Ovary (tissue), 9 donors: ENCODE measurements around the gene KRT28. TPM values are rescaled to one million over a fixed set of nuclear protein-coding genes. Genes with fewer than 3 reads are reported as not detected.
"Not testable (repeated sequence)": the region's sequence is repeated elsewhere in the genome, so short reads cannot be mapped to it uniquely, and the experiment has no call there.

Source experiments
- DNase-seq, 5 donors: peaks; one replicate each; pipeline ENCODE4 v3.0.0-alpha.2; 2019 to 2020
- H3K27ac ChIP-seq, 2 donors: fragments of 200-600 bp; one replicate each; pipeline versions ENCODE4 v1.5.1 to v1.8.0; 2019 to 2022
- H3K27me3 ChIP-seq: fragments of 200-600 bp; one replicate; pipeline ENCODE4 v1.8.0; 2022
- H3K36me3 ChIP-seq: fragments of 200-600 bp; sonication (generic); one replicate; pipeline ENCODE4 v1.5.1; 2019
- H3K4me1 ChIP-seq: one replicate; pipeline ENCODE4 v1.8.1; 2013; ENCODE audit warnings: mild to moderate bottlenecking, moderate library complexity; ENCODE audit not compliant: insufficient read depth
- H3K4me3 ChIP-seq: fragments of 200-600 bp; sonication (generic); one replicate; pipeline ENCODE4 v1.5.1; 2017
- H3K9me3 ChIP-seq, 2 donors: fragments of 200-600 bp in 1 of 2; sonication (generic) in 1 of 2; one replicate each; pipeline versions ENCODE4 v1.5.1 to v1.8.1; 2013 to 2019; ENCODE audit warnings: mild to moderate bottlenecking in 1 of 2, moderate library complexity in 1 of 2
- CTCF ChIP-seq, 3 donors: fragments of 450-650 bp in 2 of 3; fragments of 200-600 bp in 1 of 3; IDR thresholded peaks; one replicate each; pipeline versions ENCODE4 v1.5.1 to v1.8.0; 2016 to 2022; ENCODE audit warnings: antibody characterized with exemption in 3 of 3, mild to moderate bottlenecking in 1 of 3
- EP300 ChIP-seq: sonication (generic); formaldehyde crosslinking; IDR thresholded peaks from one replicate; pipeline ENCODE4 v1.6.1; 2017; ENCODE audit warnings: antibody characterized with exemption
- POLR2A ChIP-seq: fragments of 450-650 bp; IDR thresholded peaks from one replicate; pipeline ENCODE4 v1.6.1; 2017; ENCODE audit warnings: antibody characterized with exemption, mild to moderate bottlenecking, moderate library complexity
- WGBS, 3 donors: extraction: QIAGEN DNeasy Blood & Tissue Kit in 1 of 3; methylation state at CpG; one replicate each; pipeline versions ENCODE4 v1.1.5 to v1.1.7; 2013 to 2017; 5-methylcytosine and 5-hydroxymethylcytosine counted together
- intact Hi-C, 4 donors: fragments of 100-400 bp; cut with DNase I; formaldehyde crosslinking; loops; one replicate each; pipeline versions ENCODE4 v1.11.0 to v1.15.1; 2022 to 2023
- polyA plus RNA-seq, 2 donors: library from polyadenylated mRNA; stranded (reverse); fragments of 200-250 nt in 1 of 2; fragments of 350-450 nt in 1 of 2; fragmentation: Illumina TruSeq in 1 of 2; extraction: RNeasy Lipid Tissue Mini Kit (QIAGEN cat#74804) in 1 of 2; gene quantifications; one replicate each; pipeline ENCODE4 v1.2.3, GENCODE V29; 2013 to 2014
- total RNA-seq, 7 donors: library from RNA; depleted of rRNA in 2 of 7; stranded (reverse); fragments of >200 nt in 2 of 7; fragmentation: NEBNext Ultra II Directional in 3 of 7; extraction: Animal tissue kit (Norgen Biotek cat#: 25700) in 3 of 7; gene quantifications; one replicate each; pipeline versions ENCODE4 v1.1.0 to v1.2.4, GENCODE V29; 2016 to 2023
- donor health status: DM: no; HTN: no; CAD: no; lungs with moderate emphysema.
- donor health status: DM: no; HTN: no; CAD: no.
- donor health status: Bipolar disorder and iron deficiency.
- donor health status: DM: yes; HTN: yes; CAD: no.
- donor health status: DM: no; HTN: no; CAD: no.
- donor health status: DM: yes; HTN: yes; CAD: no.

Gene KRT28
- total and polyA plus RNA-seq, 9 donors, result not detected

DNA sequence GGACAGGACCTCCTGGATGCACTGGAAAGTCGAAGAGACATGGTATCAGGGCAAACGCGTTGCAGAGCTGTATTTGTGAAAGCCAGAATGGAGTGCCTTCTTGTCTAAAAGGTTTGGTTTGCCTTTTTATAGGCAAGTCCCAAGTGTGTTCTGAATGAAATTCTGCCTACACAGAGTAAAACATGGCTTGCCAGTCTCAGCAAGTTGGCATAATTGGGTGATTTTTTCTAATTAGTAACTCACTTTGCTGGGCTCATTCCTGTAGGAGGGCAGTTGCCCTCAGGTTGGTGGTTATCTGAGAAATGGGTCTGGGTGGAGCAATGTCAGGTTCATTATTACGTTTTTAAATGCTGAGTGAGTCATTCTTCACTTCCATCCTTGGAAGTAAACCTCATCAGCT, 44.5 kb downstream of the KRT28 start, which contains the start of gene KRT25:
Gene KRT25, minus strand, starts transcription at position 101 of the 400 bp plus-strand sequence. Its CDS starts 60 bp downstream, at position 41.
- Histone ChIP-seq H3K36me3 (no peaks in the 10 kb centered on the region), H3K27ac (no peak within 1 kb of the TSS), H3K27me3 (no peaks in the 10 kb centered on the region), H3K4me1 (no peaks in the 10 kb centered on the region), H3K9me3 (peaks cover 0 to 2% of the 10 kb centered on the region in 2 donors), H3K4me3 (no peak within 1 kb of the TSS)
- WGBS, 3 donors, result 66 to 71% (median 68%) methylated on average over 4 of the region's 4 CpGs
- no peak for DNase-seq
- TF ChIP-seq CTCF (IDR thresholded peaks at IDR 0.05), result no peak
- TF ChIP-seq EP300, result no peak
- no peak for TF ChIP-seq POLR2A
- intact Hi-C loops, result no loop called here

- Histone ChIP-seq H3K27me3 (no peaks in the 10 kb centered on the region), H3K4me1 (no peaks in the 10 kb centered on the region), H3K27ac (no peak overlapping the region), H3K4me3 (no peak overlapping the region), H3K36me3 (no peaks in the 10 kb centered on the region), H3K9me3 (no peaks in the 10 kb centered on the region)
- TF ChIP-seq EP300, result no peak
- TF ChIP-seq CTCF (IDR thresholded peaks at IDR 0.05), result no peak
- TF ChIP-seq POLR2A, result no peak
- 91% methylated on average over 3 of the region's 3 CpGs for WGBS, 3 donors
- no peak for DNase-seq
- intact Hi-C loops, result no loop called here
Observed at GRCh38 chr17:40753804-40754203, 46.0 kb downstream of the KRT28 start.

GRCh38 chr17:40751065-40751464, 48.7 kb downstream of the KRT28 start:
- Histone ChIP-seq H3K9me3 (no peaks in the 10 kb centered on the region), H3K27me3 (no peaks in the 10 kb centered on the region), H3K4me3 (no peak overlapping the region), H3K36me3 (no peaks in the 10 kb centered on the region), H3K27ac (no peak overlapping the region), H3K4me1 (no peaks in the 10 kb centered on the region)
- DNase-seq, result no peak
- 82 to 85% (median 84%) methylated on average over 14 of the region's 14 CpGs for WGBS, 3 donors
- intact Hi-C loops, result no loop called here
- no peak for TF ChIP-seq EP300
- TF ChIP-seq POLR2A, result no peak
- no peak for TF ChIP-seq CTCF (IDR thresholded peaks at IDR 0.05)

DNA sequence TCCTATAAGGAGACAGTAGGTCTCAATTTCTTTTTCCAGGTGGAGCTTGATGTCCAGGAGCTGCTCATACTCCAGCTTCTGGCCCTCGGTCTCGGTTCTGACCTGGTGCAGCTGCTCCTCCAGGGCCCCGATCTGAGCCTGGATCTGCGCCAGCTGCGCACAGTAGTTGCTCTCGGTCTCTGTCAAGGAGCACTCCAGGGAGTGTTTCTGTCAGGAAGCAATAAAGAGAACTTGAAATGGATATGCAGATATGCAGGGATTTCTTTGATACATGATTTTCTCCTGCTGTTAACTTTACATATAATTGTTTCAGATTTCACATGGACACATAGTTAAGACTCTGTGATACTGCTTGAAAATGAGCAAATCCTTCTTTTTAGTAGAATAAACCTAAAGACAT, 49.4 kb downstream of the KRT28 start:
- Histone ChIP-seq H3K9me3 (no peaks in the 10 kb centered on the region), H3K36me3 (no peaks in the 10 kb centered on the region), H3K27ac (no peak overlapping the region), H3K27me3 (no peaks in the 10 kb centered on the region), H3K4me1 (no peaks in the 10 kb centered on the region), H3K4me3 (no peak overlapping the region)
- no peak for DNase-seq
- WGBS, 3 donors, result 59 to 77% (median 64%) methylated on average over 6 of the region's 6 CpGs
- intact Hi-C loops, result no loop called here
- TF ChIP-seq EP300, result no peak
- no peak for TF ChIP-seq CTCF (IDR thresholded peaks at IDR 0.05)
- TF ChIP-seq POLR2A, result no peak

GRCh38 chr17:40748666-40749065, 51.1 kb downstream of the KRT28 start:
- H3K36me3 ChIP-seq, H3K4me3 ChIP-seq, intact Hi-C loops, DNase-seq, H3K9me3 ChIP-seq, H3K4me1 ChIP-seq, H3K27me3 ChIP-seq, H3K27ac ChIP-seq: not testable (repeated sequence)
- WGBS, 3 donors, result 61 to 75% (median 66%) methylated on average over 1 of the region's 1 CpG

Other genes with a start within 250 kb of the KRT28 start
- 1 to 10 TPM in 2 of 7 donors, under 1 TPM in 3, not detected in 2; 0.23 to 2.5 (median 0.37) TPM for gene CCR7, start 234.5 kb downstream of the KRT28 start, total RNA-seq
- gene CCR7, start 234.5 kb downstream of the KRT28 start, polyA plus RNA-seq, result under 1 TPM; 0.18 to 0.60 TPM
- 100 to 1,000 TPM in 5 of 7 donors, 10 to 100 TPM in 2; 80.2 to 129 (median 112) TPM for gene SMARCE1, start 152.1 kb downstream of the KRT28 start, total RNA-seq
- 100 to 1,000 TPM; 109 to 158 TPM for gene SMARCE1, start 152.1 kb downstream of the KRT28 start, polyA plus RNA-seq
- gene KRT222, start 134.8 kb downstream of the KRT28 start, total RNA-seq, result under 1 TPM in 4 of 7 donors, not detected in 3; 0.20 to 0.57 (median 0.39) TPM
- gene KRT222, start 134.8 kb downstream of the KRT28 start, polyA plus RNA-seq, result 1 to 10 TPM in 1 of 2 donors, under 1 TPM in 1; 0.10 to 1.6 TPM
- not detected for gene KRT24, start 96.2 kb downstream of the KRT28 start, total RNA-seq
- gene KRT24, start 96.2 kb downstream of the KRT28 start, polyA plus RNA-seq, result not detected
- gene KRT25, start 44.6 kb downstream of the KRT28 start, total RNA-seq, result not detected
- gene KRT25, start 44.6 kb downstream of the KRT28 start, polyA plus RNA-seq, result not detected
- gene KRT26, start 27.8 kb downstream of the KRT28 start, total RNA-seq, result not detected
- gene KRT26, start 27.8 kb downstream of the KRT28 start, polyA plus RNA-seq, result not detected
- not detected for gene KRT27, start 17.4 kb downstream of the KRT28 start, total RNA-seq
- not detected for gene KRT27, start 17.4 kb downstream of the KRT28 start, polyA plus RNA-seq
- 10 to 100 TPM; 10.4 to 57.3 (median 39.4) TPM for gene KRT10, start 22.7 kb upstream of the KRT28 start, total RNA-seq
- 10 to 100 TPM; 16.2 to 35.2 TPM for gene KRT10, start 22.7 kb upstream of the KRT28 start, polyA plus RNA-seq
- not detected for gene KRT12, start 67.3 kb upstream of the KRT28 start, total RNA-seq
- gene KRT12, start 67.3 kb upstream of the KRT28 start, polyA plus RNA-seq, result not detected
- gene KRT20, start 85.3 kb upstream of the KRT28 start, total RNA-seq, result 1 to 10 TPM in 1 of 7 donors, under 1 TPM in 2, not detected in 4; 0.27 to 4.2 (median 0.77) TPM
- gene KRT20, start 85.3 kb upstream of the KRT28 start, polyA plus RNA-seq, result under 1 TPM in 1 of 2 donors, not detected in 1; 0.05 TPM
- 1 to 10 TPM in 3 of 7 donors, under 1 TPM in 2, not detected in 2; 0.22 to 5.0 (median 1.3) TPM for gene KRT23, start 137.7 kb upstream of the KRT28 start, total RNA-seq
- under 1 TPM; 0.05 to 0.53 TPM for gene KRT23, start 137.7 kb upstream of the KRT28 start, polyA plus RNA-seq
- under 1 TPM in 1 of 7 donors, not detected in 6; 0.69 TPM for gene KRT39, start 167.0 kb upstream of the KRT28 start, total RNA-seq
- not detected for gene KRT39, start 167.0 kb upstream of the KRT28 start, polyA plus RNA-seq
- gene KRT40, start 184.4 kb upstream of the KRT28 start, total RNA-seq, result not detected
- not detected for gene KRT40, start 184.4 kb upstream of the KRT28 start, polyA plus RNA-seq
- gene KRTAP3-3, start 194.2 kb upstream of the KRT28 start, total RNA-seq, result not detected
- gene KRTAP3-3, start 194.2 kb upstream of the KRT28 start, polyA plus RNA-seq, result not detected
- not detected for gene KRTAP3-2, start 199.9 kb upstream of the KRT28 start, total RNA-seq
- not detected for gene KRTAP3-2, start 199.9 kb upstream of the KRT28 start, polyA plus RNA-seq
- gene KRTAP3-1, start 209.2 kb upstream of the KRT28 start, total RNA-seq, result not detected
- not detected for gene KRTAP3-1, start 209.2 kb upstream of the KRT28 start, polyA plus RNA-seq
- gene KRTAP1-5, start 227.2 kb upstream of the KRT28 start, total RNA-seq, result not detected
- under 1 TPM in 1 of 2 donors, not detected in 1; 0.06 TPM for gene KRTAP1-5, start 227.2 kb upstream of the KRT28 start, polyA plus RNA-seq
- gene KRTAP1-4, start 230.2 kb upstream of the KRT28 start, total RNA-seq, result not detected
- not detected for gene KRTAP1-4, start 230.2 kb upstream of the KRT28 start, polyA plus RNA-seq
- gene KRTAP1-3, start 234.9 kb upstream of the KRT28 start, total RNA-seq, result not detected
- gene KRTAP1-3, start 234.9 kb upstream of the KRT28 start, polyA plus RNA-seq, result not detected
- gene KRTAP1-1, start 241.5 kb upstream of the KRT28 start, total RNA-seq, result not detected
- gene KRTAP1-1, start 241.5 kb upstream of the KRT28 start, polyA plus RNA-seq, result not detected
- not detected for gene KRTAP2-1, start 247.4 kb upstream of the KRT28 start, total RNA-seq
- not detected for gene KRTAP2-1, start 247.4 kb upstream of the KRT28 start, polyA plus RNA-seq